MM.1S (cell line): ENCODE results near the gene CEP78.

Source experiments
- DNase-seq: peaks from one replicate; pipeline ENCODE4 v3.0.0-alpha.2; 2015
- H2AFZ ChIP-seq: fragments of 300-600 bp; sonication (generic); 2 replicates; pipeline ENCODE4 v1.6.0; 2016; ENCODE audit warnings: antibody characterized with exemption, low read length
- H3F3A ChIP-seq: fragments of 300-600 bp; sonication (generic); 2 replicates; pipeline ENCODE4 v1.6.1; 2016; ENCODE audit warnings: mild to moderate bottlenecking, antibody characterized with exemption, low read length, moderate library complexity, mixed read lengths; ENCODE audit not compliant: insufficient read depth
- H3K27ac ChIP-seq: fragments of 300-600 bp; sonication (generic); 2 replicates; pipeline ENCODE4 v1.5.1; 2016; ENCODE audit warnings: mild to moderate bottlenecking, low read length
- H3K27me3 ChIP-seq: fragments of 300-600 bp; sonication (generic); replicated peaks from 2 replicates; pipeline ENCODE4 v1.6.0; 2016; ENCODE audit warnings: low read length; ENCODE audit not compliant: insufficient read depth
- H3K36me3 ChIP-seq: fragments of 300-600 bp; sonication (generic); replicated peaks from 2 replicates; pipeline ENCODE4 v1.6.1; 2016; ENCODE audit warnings: mild to moderate bottlenecking, low read length, mixed read lengths; ENCODE audit not compliant: insufficient read depth
- H3K4me1 ChIP-seq: fragments of 300-600 bp; sonication (generic); 2 replicates; pipeline ENCODE4 v1.6.1; 2016; ENCODE audit warnings: low read length, mixed read lengths
- H3K4me2 ChIP-seq: fragments of 300-600 bp; sonication (generic); 2 replicates; pipeline ENCODE4 v1.6.0; 2016; ENCODE audit warnings: low read depth, low read length
- H3K4me3 ChIP-seq: fragments of 300-600 bp; sonication (generic); 2 replicates; pipeline ENCODE4 v1.5.1; 2016; ENCODE audit warnings: low read length, mixed read lengths
- H3K79me2 ChIP-seq: fragments of 300-600 bp; sonication (generic); 2 replicates; pipeline ENCODE4 v1.6.1; 2016; ENCODE audit warnings: mixed run types, low read length, mixed read lengths
- H3K9ac ChIP-seq: fragments of 300-600 bp; sonication (generic); 2 replicates; pipeline ENCODE4 v1.6.1; 2016; ENCODE audit warnings: low read length, mixed read lengths
- H3K9me2 ChIP-seq: fragments of 300-600 bp; sonication (generic); replicated peaks from 2 replicates; pipeline ENCODE4 v1.6.1; 2016; ENCODE audit warnings: mild to moderate bottlenecking, low read length, mixed read lengths; ENCODE audit not compliant: insufficient read depth
- H3K9me3 ChIP-seq: fragments of 300-600 bp; sonication (generic); replicated peaks from 2 replicates; pipeline ENCODE4 v1.6.1; 2016; ENCODE audit warnings: mild to moderate bottlenecking, low read length, mixed read lengths; ENCODE audit not compliant: insufficient read depth
- H4K20me1 ChIP-seq: fragments of 300-600 bp; sonication (generic); 2 replicates; pipeline ENCODE4 v1.6.1; 2016; ENCODE audit warnings: mild to moderate bottlenecking, low read length, moderate library complexity, mixed read lengths; ENCODE audit not compliant: insufficient read depth
- EZH2 ChIP-seq: fragments of 300-600 bp; sonication (generic); optimal IDR thresholded peaks from 2 replicates; pipeline ENCODE3; 2017; ENCODE audit warnings: low read depth, mild to moderate bottlenecking, antibody characterized with exemption, low read length, mixed read lengths
- EZH2phosphoT487 ChIP-seq: fragments of 300-600 bp; sonication (generic); IDR thresholded peaks from 2 replicates; pipeline ENCODE4 v1.6.1; 2018; ENCODE audit warnings: antibody characterized with exemption, low read length
- TF ChIP-seq, protein P1 (sequence below): fragments of 300-600 bp; sonication (generic); IDR thresholded peaks from 2 replicates; pipeline ENCODE4 v1.5.1; 2016; ENCODE audit warnings: antibody characterized with exemption, low read length, mixed read lengths

CEP78 gene

DNA sequence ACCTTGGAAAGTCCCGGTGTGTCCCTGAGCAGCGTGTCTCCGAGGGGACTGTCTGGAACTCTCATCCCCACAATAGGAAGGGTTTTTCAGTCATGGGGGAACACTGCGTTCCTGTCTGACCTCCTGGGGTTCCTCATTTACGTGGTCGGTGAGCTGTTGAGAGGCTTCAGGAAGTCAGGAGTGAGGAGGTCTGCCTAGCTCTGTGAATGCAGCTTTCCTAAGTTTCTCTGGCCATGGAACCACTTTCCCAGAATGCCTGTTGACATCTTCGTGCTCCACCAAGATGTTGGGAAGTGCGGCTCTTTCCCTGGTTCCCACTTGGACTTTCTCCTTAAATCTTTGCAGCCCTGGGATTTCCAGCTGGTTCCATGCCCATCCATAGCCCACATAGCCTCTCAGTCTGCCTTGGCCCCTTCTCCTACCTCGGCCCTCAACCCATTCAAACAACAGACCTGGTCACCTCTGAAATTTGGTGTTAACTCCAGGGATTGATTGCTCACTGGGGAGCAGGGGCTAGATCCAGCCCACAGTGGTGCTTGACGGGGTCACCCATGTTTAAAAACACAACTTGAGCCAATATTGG lies 88.3 kb downstream of the CEP78 start:
- no peaks in the 10 kb centered on the region for H3K79me2 ChIP-seq
- no peak overlapping the region for H3K4me3 ChIP-seq
- H3K9me2 ChIP-seq: no peaks in the 10 kb centered on the region
- H3K36me3 ChIP-seq: peaks cover 8% of the 10 kb centered on the region
- no peaks in the 10 kb centered on the region for H3K4me1 ChIP-seq
- H3K9me3 ChIP-seq: no peaks in the 10 kb centered on the region
- no peak for DNase-seq
- no peaks in the 10 kb centered on the region for H3K27me3 ChIP-seq
- H3K4me2 ChIP-seq: no peak overlapping the region
- no peak overlapping the region for H2AFZ ChIP-seq
- no peaks in the 10 kb centered on the region for H4K20me1 ChIP-seq
- no peak overlapping the region for H3K9ac ChIP-seq
- no peak overlapping the region for H3K27ac ChIP-seq
- TF ChIP-seq, protein P1, sequence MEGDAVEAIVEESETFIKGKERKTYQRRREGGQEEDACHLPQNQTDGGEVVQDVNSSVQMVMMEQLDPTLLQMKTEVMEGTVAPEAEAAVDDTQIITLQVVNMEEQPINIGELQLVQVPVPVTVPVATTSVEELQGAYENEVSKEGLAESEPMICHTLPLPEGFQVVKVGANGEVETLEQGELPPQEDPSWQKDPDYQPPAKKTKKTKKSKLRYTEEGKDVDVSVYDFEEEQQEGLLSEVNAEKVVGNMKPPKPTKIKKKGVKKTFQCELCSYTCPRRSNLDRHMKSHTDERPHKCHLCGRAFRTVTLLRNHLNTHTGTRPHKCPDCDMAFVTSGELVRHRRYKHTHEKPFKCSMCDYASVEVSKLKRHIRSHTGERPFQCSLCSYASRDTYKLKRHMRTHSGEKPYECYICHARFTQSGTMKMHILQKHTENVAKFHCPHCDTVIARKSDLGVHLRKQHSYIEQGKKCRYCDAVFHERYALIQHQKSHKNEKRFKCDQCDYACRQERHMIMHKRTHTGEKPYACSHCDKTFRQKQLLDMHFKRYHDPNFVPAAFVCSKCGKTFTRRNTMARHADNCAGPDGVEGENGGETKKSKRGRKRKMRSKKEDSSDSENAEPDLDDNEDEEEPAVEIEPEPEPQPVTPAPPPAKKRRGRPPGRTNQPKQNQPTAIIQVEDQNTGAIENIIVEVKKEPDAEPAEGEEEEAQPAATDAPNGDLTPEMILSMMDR: no peak
- no peak for TF ChIP-seq EZH2phosphoT487
- H3F3A ChIP-seq: no peaks in the 10 kb centered on the region

DNA sequence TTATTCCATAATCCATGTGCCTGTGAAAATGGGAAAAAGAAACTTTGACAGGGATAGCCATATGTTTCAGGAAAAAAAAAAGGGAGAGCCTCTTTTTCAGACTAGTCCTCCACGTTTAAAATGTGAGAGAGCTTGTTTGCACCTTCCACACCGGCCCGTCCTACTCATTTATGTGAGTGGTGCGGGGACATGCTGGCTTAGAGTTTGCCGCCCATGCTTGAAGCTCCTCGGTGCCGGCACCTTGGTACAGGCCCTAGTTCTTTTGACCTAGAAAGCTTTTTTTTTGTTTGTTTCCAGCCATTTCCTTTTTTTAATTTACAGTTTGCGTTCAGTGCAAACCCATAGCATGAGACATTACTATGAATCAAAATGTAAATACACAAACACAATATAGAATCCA lies 88.8 kb downstream of the CEP78 start:
- TF ChIP-seq EZH2 (no peak), EZH2phosphoT487 (no peak)
- TF ChIP-seq, protein P1: no peak
- no peak overlapping the region for H3K9ac ChIP-seq
- H3K4me3 ChIP-seq: no peak overlapping the region
- no peaks in the 10 kb centered on the region for H3K4me1 ChIP-seq
- H3K9me2 ChIP-seq: no peaks in the 10 kb centered on the region
- H3K4me2 ChIP-seq: no peak overlapping the region
- no peaks in the 10 kb centered on the region for H4K20me1 ChIP-seq
- H3K27ac ChIP-seq: no peak overlapping the region
- H3K27me3 ChIP-seq: no peaks in the 10 kb centered on the region
- no peaks in the 10 kb centered on the region for H3F3A ChIP-seq
- no peaks in the 10 kb centered on the region for H3K9me3 ChIP-seq
- no peaks in the 10 kb centered on the region for H3K79me2 ChIP-seq
- peaks cover 10% of the 10 kb centered on the region; the same call in 1 of the 2 replicates for H3K36me3 ChIP-seq
- DNase-seq: no peak
- no peak overlapping the region for H2AFZ ChIP-seq

DNA sequence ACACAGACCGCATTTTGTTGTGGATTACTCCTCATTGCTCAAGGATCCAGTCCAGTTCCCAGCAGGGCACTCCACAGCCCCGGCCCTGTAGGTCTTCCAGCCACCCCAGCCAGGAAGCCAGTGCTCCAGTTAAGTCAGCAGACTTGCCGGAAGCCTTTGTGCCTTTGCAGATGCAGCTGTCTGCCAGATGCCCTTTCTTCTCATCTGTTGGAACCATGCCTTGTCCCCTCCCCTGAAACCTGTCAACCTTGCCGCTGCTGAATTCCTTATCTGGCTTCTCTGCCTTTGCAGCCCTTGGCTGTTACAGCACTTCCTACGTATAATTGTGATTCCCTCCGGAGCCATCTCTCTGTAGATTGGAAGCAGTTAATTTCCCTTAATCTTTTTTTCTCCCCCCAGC lies 89.5 kb downstream of the CEP78 start:
- TF ChIP-seq EZH2phosphoT487: no peak
- no peak for TF ChIP-seq EZH2
- TF ChIP-seq, protein P1: no peak
- no peak for DNase-seq
- Histone ChIP-seq H2AFZ (no peak overlapping the region), H3K9me2 (no peaks in the 10 kb centered on the region), H4K20me1 (no peaks in the 10 kb centered on the region), H3K4me2 (no peak overlapping the region), H3K27me3 (no peaks in the 10 kb centered on the region), H3K4me1 (no peaks in the 10 kb centered on the region), H3K9ac (no peak overlapping the region), H3K79me2 (no peaks in the 10 kb centered on the region), H3F3A (no peaks in the 10 kb centered on the region), H3K36me3 (peaks cover 10% of the 10 kb centered on the region; the same call in 1 of the 2 replicates), H3K4me3 (no peak overlapping the region), H3K9me3 (no peaks in the 10 kb centered on the region), H3K27ac (no peak overlapping the region)
